Progenitor cell of endocrine pancreas (in vitro differentiated cells): ENCODE data around the gene EFCAB10. TPM values are rescaled to one million over a fixed set of nuclear protein-coding genes. Genes with fewer than 3 reads are reported as not detected.

Source experiments
- DNase-seq: peaks from one replicate; pipeline ENCODE4 v3.0.0; 2021; ENCODE audit warnings: low spot score; ENCODE audit not compliant: unreplicated experiment
- H3K27ac Mint-ChIP-seq: 2 replicates; pipeline ENCODE4 v1.8.0; 2021; ENCODE audit warnings: mild to moderate bottlenecking, moderate library complexity, mixed read lengths
- H3K27me3 Mint-ChIP-seq: 2 replicates; pipeline ENCODE4 v1.8.0; 2021; ENCODE audit warnings: mixed read lengths
- H3K36me3 Mint-ChIP-seq: 2 replicates; pipeline ENCODE4 v1.8.0; 2022; ENCODE audit warnings: mixed read lengths; ENCODE audit not compliant: insufficient read depth
- H3K4me1 Mint-ChIP-seq: 2 replicates; pipeline ENCODE4 v1.8.0; 2021; ENCODE audit warnings: low read depth, mixed read lengths
- H3K4me3 Mint-ChIP-seq: 2 replicates; pipeline ENCODE4 v1.8.0; 2021; ENCODE audit warnings: low read depth, mild to moderate bottlenecking, moderate library complexity, mixed read lengths
- H3K9me3 Mint-ChIP-seq: 2 replicates; pipeline ENCODE4 v1.8.0; 2021; ENCODE audit warnings: low read depth, mixed read lengths
- CTCF ChIP-seq: fragments of 200-600 bp; sonication (generic); IDR thresholded peaks from one replicate; pipeline ENCODE4 v1.5.0; 2021; ENCODE audit warnings: antibody characterized with exemption, mild to moderate bottlenecking; ENCODE audit not compliant: unreplicated experiment
- total RNA-seq: library from RNA; stranded (reverse); gene quantifications from 2 replicates; pipeline ENCODE4 v1.2.1, GENCODE V29; 2021

EFCAB10 gene
- total RNA-seq, 1 donor from 2014 or later = 0.53 TPM

GRCh38 chr7:105577251-105577650 lies 4.0 kb downstream of the EFCAB10 start:
- no peak for DNase-seq
- Mint-ChIP-seq H3K36me3 (peaks cover 2% of the 10 kb centered on the region), H3K9me3 (peaks cover 4% of the 10 kb centered on the region), H3K27ac (no peak overlapping the region), H3K4me1 (no peaks in the 10 kb centered on the region), H3K27me3 (no peaks in the 10 kb centered on the region), H3K4me3 (no peak overlapping the region)
- TF ChIP-seq CTCF = no peak

GRCh38 chr7:105571891-105572290 lies 9.4 kb downstream of the EFCAB10 start:
- no peaks in the 10 kb centered on the region for H3K4me1 Mint-ChIP-seq
- H3K36me3 Mint-ChIP-seq = peaks cover 6% of the 10 kb centered on the region
- no peaks in the 10 kb centered on the region for H3K27me3 Mint-ChIP-seq
- H3K27ac Mint-ChIP-seq = no peak overlapping the region
- TF ChIP-seq CTCF = no peak
- H3K4me3 Mint-ChIP-seq = no peak overlapping the region
- H3K9me3 Mint-ChIP-seq = peaks cover 3% of the 10 kb centered on the region
- no peak for DNase-seq

GRCh38 chr7:105567821-105568220 lies 13.5 kb downstream of the EFCAB10 start:
- no peaks in the 10 kb centered on the region for H3K27me3 Mint-ChIP-seq
- no peaks in the 10 kb centered on the region for H3K9me3 Mint-ChIP-seq
- peaks cover 19% of the 10 kb centered on the region for H3K36me3 Mint-ChIP-seq
- no peak overlapping the region for H3K4me3 Mint-ChIP-seq
- TF ChIP-seq CTCF = no peak
- DNase-seq = no peak
- no peak overlapping the region for H3K27ac Mint-ChIP-seq
- no peaks in the 10 kb centered on the region for H3K4me1 Mint-ChIP-seq

GRCh38 chr7:105567024-105567423 lies 14.3 kb downstream of the EFCAB10 start:
- Mint-ChIP-seq H3K4me3 (no peak overlapping the region), H3K27ac (no peak overlapping the region), H3K27me3 (no peaks in the 10 kb centered on the region), H3K36me3 (peaks cover 21% of the 10 kb centered on the region), H3K9me3 (no peaks in the 10 kb centered on the region), H3K4me1 (no peaks in the 10 kb centered on the region)
- TF ChIP-seq CTCF = no peak
- no peak for DNase-seq

GRCh38 chr7:105565190-105565589 lies 16.1 kb downstream of the EFCAB10 start:
- no peaks in the 10 kb centered on the region for H3K9me3 Mint-ChIP-seq
- no peak for TF ChIP-seq CTCF
- no peak overlapping the region for H3K4me3 Mint-ChIP-seq
- DNase-seq = no peak
- H3K27me3 Mint-ChIP-seq = no peaks in the 10 kb centered on the region
- no peak overlapping the region for H3K27ac Mint-ChIP-seq
- H3K4me1 Mint-ChIP-seq = no peaks in the 10 kb centered on the region
- H3K36me3 Mint-ChIP-seq = peaks cover 22% of the 10 kb centered on the region
